Upper lobe of left lung (tissue), 4 donors: ENCODE data around the gene SEMA5A.

ENCODE experiments used
- CTCF ChIP-seq, 6 experiments: fragments of 450-650 bp in 4 of 6; fragments of 200-600 bp in 2 of 6; sonication (generic) in 2 of 6; IDR thresholded peaks; one replicate each; pipeline ENCODE4 v1.5.1; 2016 to 2019; ENCODE audit warnings: antibody characterized with exemption in 6 of 6
- EP300 ChIP-seq, 4 donors: sonication (generic); formaldehyde crosslinking; IDR thresholded peaks; one replicate each; pipeline ENCODE4 v1.5.1; 2017; ENCODE audit warnings: antibody characterized with exemption in 4 of 4, control low read depth in 2 of 4
- POLR2A ChIP-seq, 4 donors: fragments of 450-650 bp; IDR thresholded peaks; one replicate each; pipeline ENCODE4 v1.5.1; 2016 to 2017; ENCODE audit warnings: antibody characterized with exemption in 4 of 4, mild to moderate bottlenecking in 2 of 4
- POLR2AphosphoS5 ChIP-seq, 2 donors: sonication (generic); formaldehyde crosslinking; IDR thresholded peaks; one replicate each; pipeline ENCODE4 v1.5.1; 2017; ENCODE audit warnings: antibody characterized with exemption in 2 of 2

- TF ChIP-seq CTCF (IDR thresholded peaks at IDR 0.05) (no peak), POLR2A (IDR thresholded peaks at IDR 0.05) (no peak), POLR2AphosphoS5 (IDR thresholded peaks at IDR 0.05) (no peak), EP300 (IDR thresholded peaks at IDR 0.05) (no peak)
These were observed 146.8 kb downstream of the SEMA5A start for GRCh38 chr5:9399094-9399493.
